GM12878 (cell line): Measurements from ENCODE around the gene DST. TPM values are rescaled to one million over a fixed set of nuclear protein-coding genes. Genes with fewer than 3 reads are reported as not detected.

Source experiments
- ATAC-seq: fragments of 200-7000 bp; cut with Tn5 transposase; 3 replicates; pipeline ENCODE4 v1.9.1; 2020; ENCODE audit warnings: mild to moderate bottlenecking, moderate library complexity
- BruUV-seq: library from RNA; stranded (reverse); fragments of 400-500 nt; replicated peaks from 2 replicates; lab custom pipeline; 2021; lab: Mats Ljungman, UMichigan
- CTCF ChIA-PET: fragments of 300-600 bp; sonication (Branson Sonifier 250); formaldehyde crosslinking; extraction: SDS; loops from one replicate; lab custom pipeline; 2021; ENCODE audit warnings: inconsistent platforms; lab: Yijun Ruan, JAX
- POLR2A ChIA-PET: fragments of 350-600 bp; formaldehyde crosslinking; extraction: SDS; loops from one replicate; lab custom pipeline; 2021; ENCODE audit warnings: inconsistent platforms; lab: Charles Lee
- RAD21 ChIA-PET: fragments of 300-600 bp; sonication (Branson Sonifier 250); formaldehyde crosslinking; loops from one replicate; lab custom pipeline; 2023; ENCODE audit warnings: antibody characterized with exemption; ENCODE audit not compliant: unreplicated experiment; lab: Charles Lee
- SMC1A ChIA-PET: fragments of 300-600 bp; sonication (Branson Sonifier 250); formaldehyde crosslinking; loops from one replicate; lab custom pipeline; 2023; ENCODE audit not compliant: unreplicated experiment, uncharacterized antibody; lab: Charles Lee
- DNase-seq: peaks from one replicate; pipeline ENCODE4 v3.0.0-alpha.2; 2011; ENCODE audit warnings: low read depth, low spot score
- FAIRE-seq: peaks from 3 replicates; lab custom pipeline; 2011; peaks lifted over from hg19 to GRCh38; lab: Jason Lieb, UNC
- H2AFZ ChIP-seq: 2 replicates; pipeline ENCODE4 v1.6.0; 2011; ENCODE audit warnings: low read depth, low read length, control low read depth; ENCODE audit not compliant: control insufficient read depth
- H3K27ac ChIP-seq: 2 replicates; pipeline ENCODE4 v1.5.1; 2011; ENCODE audit warnings: control low read depth; ENCODE audit not compliant: control insufficient read depth, insufficient read depth
- H3K27me3 ChIP-seq, 2 experiments: replicated peaks in 1 of 2; 2 replicates each; pipeline versions ENCODE4 v1.6.0 to v1.6.1; 2011; ENCODE audit warnings: low read length in 1 of 2; ENCODE audit not compliant: control insufficient read depth in 2 of 2, insufficient read depth in 2 of 2
- H3K36me3 ChIP-seq, 2 experiments: 2 replicates each; pipeline ENCODE4 v1.5.1; 2011; ENCODE audit warnings: low read length in 1 of 2; ENCODE audit not compliant: control insufficient read depth in 2 of 2, insufficient read depth in 2 of 2
- H3K4me1 ChIP-seq: 2 replicates; pipeline ENCODE4 v1.6.1; 2011; ENCODE audit warnings: mild to moderate bottlenecking, low read length, moderate library complexity, mixed read lengths; ENCODE audit not compliant: control insufficient read depth, insufficient read depth
- H3K4me2 ChIP-seq: 2 replicates; pipeline ENCODE4 v1.6.0; 2011; ENCODE audit warnings: control low read depth; ENCODE audit not compliant: control insufficient read depth, insufficient read depth
- H3K4me3 ChIP-seq: fragments of 200-600 bp; sonication (generic); 2 replicates; pipeline ENCODE4 v1.5.1; 2016
- H3K79me2 ChIP-seq: 2 replicates; pipeline ENCODE4 v1.6.0; 2011; ENCODE audit warnings: low read length; ENCODE audit not compliant: control insufficient read depth, insufficient read depth
- H3K9ac ChIP-seq: 2 replicates; pipeline ENCODE4 v1.8.0; 2011; ENCODE audit warnings: low read length, control low read depth, mixed read lengths; ENCODE audit not compliant: control insufficient read depth, insufficient read depth
- H3K9me3 ChIP-seq: replicated peaks from 3 replicates; pipeline ENCODE4 v1.5.1; 2011; ENCODE audit warnings: mild to moderate bottlenecking, low read length; ENCODE audit not compliant: control insufficient read depth, insufficient read depth
- H4K20me1 ChIP-seq: 2 replicates; pipeline ENCODE4 v1.6.0; 2011; ENCODE audit not compliant: control insufficient read depth, insufficient read depth
- ATF2 ChIP-seq: IDR thresholded peaks from 2 replicates; pipeline ENCODE4 v1.6.1; 2012; ENCODE audit warnings: low read length, inconsistent platforms
- DPF2 ChIP-seq: fragments of 450-650 bp; IDR thresholded peaks from 2 replicates; pipeline ENCODE4 v1.6.1; 2017; ENCODE audit warnings: mild to moderate bottlenecking
- KDM1A ChIP-seq: fragments of 200-600 bp; sonication (generic); IDR thresholded peaks from 2 replicates; pipeline ENCODE4 v1.6.1; 2016; ENCODE audit warnings: borderline replicate concordance
- NR2F1 ChIP-seq: fragments of 450-650 bp; conservative IDR thresholded peaks from 2 replicates; pipeline ENCODE4 v1.6.1; 2017; ENCODE audit warnings: mild to moderate bottlenecking
- SIN3A ChIP-seq: IDR thresholded peaks from 2 replicates; pipeline ENCODE4 v1.6.1; 2012; ENCODE audit warnings: low read depth, low read length, improper control_type of control experiment
- SMARCA5 ChIP-seq: fragments of 450-650 bp; IDR thresholded peaks from 2 replicates; pipeline ENCODE4 v1.6.1; 2017; ENCODE audit warnings: mild to moderate bottlenecking
- SP1 ChIP-seq: IDR thresholded peaks from one replicate; pipeline ENCODE4 v1.6.1; 2011; ENCODE audit warnings: low read depth, low read length
- TAF1 ChIP-seq: IDR thresholded peaks from 2 replicates; pipeline ENCODE4 v1.6.1; 2011; ENCODE audit warnings: mild to moderate bottlenecking, low read depth, low read length, borderline replicate concordance
- ZNF274 ChIP-seq: IDR thresholded peaks from one replicate; pipeline ENCODE4 v1.8.0; 2011; ENCODE audit not compliant: insufficient read length, insufficient read depth
- ZSCAN29 ChIP-seq: fragments of 450-650 bp; IDR thresholded peaks from 2 replicates; pipeline ENCODE4 v1.6.1; 2017; ENCODE audit warnings: mild to moderate bottlenecking, moderate library complexity
- WGBS: methylation state at CpG from one replicate; pipeline ENCODE4 v1.1.6; 2016; ENCODE audit warnings: low lambda C conversion rate; ENCODE audit not compliant: insufficient replicate concordance, insufficient coverage; ENCODE audit errors: missing lambda C conversion rate; 5-methylcytosine and 5-hydroxymethylcytosine counted together
- in situ Hi-C: fragments of 300-500 bp; cut with MboI; formaldehyde crosslinking; loops from 9 replicates; pipeline ENCODE4 v1.14.3; 2018; ENCODE audit warnings: mixed read lengths
- intact Hi-C: fragments of 100-400 bp; cut with micrococcal nuclease; formaldehyde crosslinking; loops from one replicate; pipeline ENCODE4 v1.14.2; 2022; ENCODE audit not compliant: unreplicated experiment
- polyA plus RNA-seq, 11 experiments: library from polyadenylated mRNA; depleted of rRNA in 4 of 11; unstranded in 6 of 11; stranded (reverse) in 5 of 11; fragments of >200 nt; fragmentation: Nextera tagmentation in 4 of 11; fragmentation: Illumina TruSeq in 1 of 11; extraction: Ambion mirVana in 4 of 11; extraction: Trizol in 1 of 11; gene quantifications; 1 replicate in 1 of 11; 2 replicates in 10 of 11; pipeline versions ENCODE4 v1.2.1 to v1.2.3, GENCODE V29; 2011 to 2016; ENCODE audit warnings: inconsistent platforms in 2 of 11, missing spikeins in 2 of 11, low read depth in 1 of 11
- total RNA-seq, 4 experiments: library from RNA; depleted of rRNA in 3 of 4; stranded (reverse); fragments of >200 nt in 3 of 4; fragmentation: Illumina TruSeq in 1 of 4; extraction: Trizol in 1 of 4; gene quantifications; 2 replicates each; pipeline versions ENCODE4 v1.2.1 to v1.2.3, GENCODE V29; 2013 to 2021

The DST gene
- total and polyA plus RNA-seq, 10 of the 15 experiments (the other 5 are each of a cell fraction or from before 2014, with no cell fraction given): 32.1 to 156 (median 75.0) TPM

DNA sequence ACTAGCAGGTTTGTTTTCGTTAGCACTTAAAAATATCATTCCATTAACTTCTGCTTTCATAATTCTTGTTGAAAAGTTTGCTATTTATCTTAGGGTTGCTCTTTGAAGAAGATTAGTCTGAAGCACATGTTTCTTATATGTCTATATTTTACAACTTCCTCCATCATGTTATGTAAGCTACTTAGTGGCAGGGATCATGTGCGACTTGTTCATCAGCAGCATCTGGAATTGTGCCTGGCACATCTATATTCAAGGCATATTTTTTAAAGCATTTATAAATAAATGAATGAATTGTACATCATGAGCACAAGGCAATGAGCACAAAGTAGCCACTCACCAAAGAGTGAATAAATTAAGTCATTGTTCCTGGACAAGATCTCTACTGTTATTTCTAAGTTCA lies 208.1 kb downstream of the DST start:
- 53% methylated on average over 2 of the region's 2 CpGs for WGBS
- no peak overlapping the region for H3K4me2 ChIP-seq
- H4K20me1 ChIP-seq: no peaks in the 10 kb centered on the region
- in situ Hi-C loops: no loop called here
- BruUV-seq: no TSS peak
- RAD21 ChIA-PET: no interaction called here
- H3K27me3 ChIP-seq: no peaks in the 10 kb centered on the region
- H3K36me3 ChIP-seq: no peaks in the 10 kb centered on the region
- FAIRE-seq: no peak
- intact Hi-C loops: no loop called here
- H3K4me1 ChIP-seq: no peaks in the 10 kb centered on the region
- TF ChIP-seq KDM1A: no peak
- no peak for TF ChIP-seq SIN3A
- no peak for TF ChIP-seq SP1
- no peak for TF ChIP-seq SMARCA5
- TF ChIP-seq ATF2: no peak
- TF ChIP-seq ZSCAN29: no peak
- TF ChIP-seq DPF2: no peak
- TF ChIP-seq NR2F1: no peak
- no peak for TF ChIP-seq TAF1
- TF ChIP-seq ZNF274: no peak
- SMC1A ChIA-PET: interaction anchor here (0.7 kb wide), 1 partner anchor 110 kb away, joined by 3 read pairs; no protein-coding TSS in a partner anchor
- no peak for DNase-seq
- no peaks in the 10 kb centered on the region for H3K79me2 ChIP-seq
- no peak overlapping the region for H3K27ac ChIP-seq
- CTCF ChIA-PET: no interaction called here
- H2AFZ ChIP-seq: no peak overlapping the region
- no peak overlapping the region for H3K9ac ChIP-seq
- POLR2A ChIA-PET: no interaction called here
- ATAC-seq: no peak
- H3K4me3 ChIP-seq: no peak overlapping the region
- H3K9me3 ChIP-seq: peaks cover under 1% of the 10 kb centered on the region; the same call in 1 of the 3 replicates
